GM19099 (cell line): Measurements from ENCODE around the gene CTDP1.

ENCODE experiments used
- POLR2A ChIP-seq: IDR thresholded peaks from 3 replicates; pipeline ENCODE4 v1.6.1; 2011; ENCODE audit warnings: low read depth; ENCODE audit not compliant: insufficient read length; ENCODE audit errors: extremely low read depth

The CTDP1 gene

GRCh38 chr18:79792096-79792987, 112.7 kb downstream of the CTDP1 start:
- no peak for TF ChIP-seq POLR2A

- TF ChIP-seq POLR2A, result no peak
These were observed 113.4 kb downstream of the CTDP1 start for GRCh38 chr18:79792988-79793355.

GRCh38 chr18:79794846-79795245, 115.2 kb downstream of the CTDP1 start:
- TF ChIP-seq POLR2A, result no peak

- TF ChIP-seq POLR2A, result no peak
These were observed 115.8 kb downstream of the CTDP1 start for GRCh38 chr18:79795446-79795845.

- TF ChIP-seq POLR2A, result no peak
These were observed 116.4 kb downstream of the CTDP1 start for GRCh38 chr18:79796016-79796415.

- no peak for TF ChIP-seq POLR2A
These were observed 117.2 kb downstream of the CTDP1 start for GRCh38 chr18:79796531-79797405.

GRCh38 chr18:79797518-79798345, 118.1 kb downstream of the CTDP1 start, which contains the start of gene KCNG2:
TSS of gene KCNG2 (plus strand) at chr18:79797938. CDS start at chr18:79863668, 65,730 bp downstream.
- no peak for TF ChIP-seq POLR2A

GRCh38 chr18:79798346-79798998, 118.9 kb downstream of the CTDP1 start:
- no peak for TF ChIP-seq POLR2A

- no peak for TF ChIP-seq POLR2A
These were observed 119.4 kb downstream of the CTDP1 start for GRCh38 chr18:79798999-79799370.

GRCh38 chr18:79799619-79800370, 120.2 kb downstream of the CTDP1 start:
- TF ChIP-seq POLR2A, result no peak

- TF ChIP-seq POLR2A, result no peak
These were observed 121.0 kb downstream of the CTDP1 start for GRCh38 chr18:79800371-79801180.

- no peak for TF ChIP-seq POLR2A
These were observed 121.6 kb downstream of the CTDP1 start for GRCh38 chr18:79801217-79801616.

GRCh38 chr18:79801641-79802040, 122.0 kb downstream of the CTDP1 start:
- TF ChIP-seq POLR2A, result no peak
